Upper lobe of left lung (tissue), 6 donors: ENCODE results near the gene DCAF15. TPM values are rescaled to one million over a fixed set of nuclear protein-coding genes. Genes with fewer than 3 reads are reported as not detected.
"Not testable (repeated sequence)": the region's sequence is repeated elsewhere in the genome, so short reads cannot be mapped to it uniquely, and the experiment has no call there.

Experiments
- ATAC-seq, 2 donors: fragments of 200-7000 bp; cut with Tn5 transposase; one replicate each; pipeline ENCODE4 v1.9.1; 2022; ENCODE audit warnings: mild to moderate bottlenecking in 2 of 2, moderate library complexity in 2 of 2; ENCODE audit not compliant: low FRiP score in 2 of 2
- DNase-seq, 2 donors: peaks; one replicate each; pipeline ENCODE4 v3.0.0-alpha.2; 2019 to 2020
- H3K27ac ChIP-seq, 4 donors: fragments of 200-600 bp; sonication (generic); one replicate each; pipeline ENCODE4 v1.5.1; 2016 to 2019
- H3K27me3 ChIP-seq, 4 donors: fragments of 200-600 bp; sonication (generic); one replicate each; pipeline ENCODE4 v1.5.1; 2017 to 2019
- H3K36me3 ChIP-seq, 4 donors: fragments of 200-600 bp; sonication (generic); one replicate each; pipeline ENCODE4 v1.5.1; 2016 to 2019
- H3K4me1 ChIP-seq, 4 donors: fragments of 200-600 bp; sonication (generic); one replicate each; pipeline ENCODE4 v1.5.1; 2018 to 2019
- H3K4me3 ChIP-seq, 4 donors: fragments of 200-600 bp; sonication (generic); one replicate each; pipeline ENCODE4 v1.5.1; 2017 to 2019; ENCODE audit warnings: mild to moderate bottlenecking in 2 of 4, moderate library complexity in 1 of 4
- H3K9me3 ChIP-seq, 4 donors: fragments of 200-600 bp; sonication (generic); one replicate each; pipeline ENCODE4 v1.5.1; 2018 to 2019
- CTCF ChIP-seq, 6 experiments: fragments of 450-650 bp in 4 of 6; fragments of 200-600 bp in 2 of 6; sonication (generic) in 2 of 6; IDR thresholded peaks; one replicate each; pipeline ENCODE4 v1.5.1; 2016 to 2019; ENCODE audit warnings: antibody characterized with exemption in 6 of 6
- EP300 ChIP-seq, 4 donors: sonication (generic); formaldehyde crosslinking; IDR thresholded peaks; one replicate each; pipeline ENCODE4 v1.5.1; 2017; ENCODE audit warnings: antibody characterized with exemption in 4 of 4, control low read depth in 2 of 4
- POLR2A ChIP-seq, 4 donors: fragments of 450-650 bp; IDR thresholded peaks; one replicate each; pipeline ENCODE4 v1.5.1; 2016 to 2017; ENCODE audit warnings: antibody characterized with exemption in 4 of 4, mild to moderate bottlenecking in 2 of 4
- POLR2AphosphoS5 ChIP-seq, 2 donors: sonication (generic); formaldehyde crosslinking; IDR thresholded peaks; one replicate each; pipeline ENCODE4 v1.5.1; 2017; ENCODE audit warnings: antibody characterized with exemption in 2 of 2
- WGBS, 2 donors: methylation state at CpG; one replicate each; pipeline ENCODE4 v1.1.5; 2017 to 2018; 5-methylcytosine and 5-hydroxymethylcytosine counted together
- total RNA-seq, 6 donors: library from RNA; depleted of rRNA in 4 of 6; stranded (reverse); fragments of >200 nt in 4 of 6; gene quantifications; one replicate each; pipeline versions ENCODE4 v1.1.0 to v1.2.1, GENCODE V29; 2016 to 2021
- donor health status: DM: no; HTN: no; CAD: no; lungs with moderate emphysema.
- donor health status: DM: no; HTN: yes; CAD: no; lungs with severe emphysema.

Gene DCAF15
- total RNA-seq, 6 donors from 2014 or later: 20.5 to 51.3 (median 39.0) TPM

GRCh38 chr19:13972368-13973155, 20.3 kb downstream of the DCAF15 start:
- DNase-seq (peak in 1 of 2 donors; percentile 78), ATAC-seq (no peak)
- Histone ChIP-seq H3K4me1 (no peaks in the 10 kb centered on the region), H3K27me3 (no peaks in the 10 kb centered on the region), H3K36me3 (peaks cover 21 to 63% (median 40%) of the 10 kb centered on the region in 4 donors), H3K27ac (no peak overlapping the region), H3K4me3 (no peak overlapping the region), H3K9me3 (no peaks in the 10 kb centered on the region)
- TF ChIP-seq EP300 (IDR thresholded peaks at IDR 0.05): no peak
- no peak for TF ChIP-seq CTCF (IDR thresholded peaks at IDR 0.05)
- no peak for TF ChIP-seq POLR2AphosphoS5 (IDR thresholded peaks at IDR 0.05)
- no peak for TF ChIP-seq POLR2A (IDR thresholded peaks at IDR 0.05)
- 96% methylated on average over 23 to 33 of the region's 37 CpGs for WGBS, 2 donors

GRCh38 chr19:13973479-13973878, 21.2 kb downstream of the DCAF15 start:
- not testable (repeated sequence) for DNase-seq, H3K27ac ChIP-seq, H3K4me1 ChIP-seq, ATAC-seq, H3K9me3 ChIP-seq, H3K27me3 ChIP-seq, H3K4me3 ChIP-seq
- WGBS, 2 donors: 97 to 98% methylated on average over 3 of the region's 3 CpGs
- peaks cover 15 to 54% (median 32%) of the 10 kb centered on the region in 4 donors for H3K36me3 ChIP-seq

GRCh38 chr19:13974073-13974472, 21.8 kb downstream of the DCAF15 start:
- H3K4me3 ChIP-seq: no peak overlapping the region
- WGBS, 2 donors: 73 to 74% methylated on average over 12 of the region's 12 CpGs
- DNase-seq (no peak), ATAC-seq (no peak)
- H3K4me1 ChIP-seq: peaks cover 5 to 12% (median 9%) of the 10 kb centered on the region in 4 donors
- no peaks in the 10 kb centered on the region for H3K9me3 ChIP-seq
- peaks cover 10 to 48% (median 26%) of the 10 kb centered on the region in 4 donors for H3K36me3 ChIP-seq
- TF ChIP-seq EP300 (IDR thresholded peaks at IDR 0.05) (no peak), POLR2AphosphoS5 (IDR thresholded peaks at IDR 0.05) (no peak), POLR2A (IDR thresholded peaks at IDR 0.05) (no peak), CTCF (IDR thresholded peaks at IDR 0.05) (no peak)
- no peak overlapping the region for H3K27ac ChIP-seq
- no peaks in the 10 kb centered on the region for H3K27me3 ChIP-seq

- Histone ChIP-seq H3K4me3 (no peak overlapping the region), H3K4me1 (peaks cover 12 to 23% (median 17%) of the 10 kb centered on the region in 4 donors), H3K36me3 (peaks cover 3 to 34% (median 18%) of the 10 kb centered on the region in 4 donors), H3K9me3 (no peaks in the 10 kb centered on the region), H3K27ac (no peak overlapping the region), H3K27me3 (no peaks in the 10 kb centered on the region)
- TF ChIP-seq EP300 (IDR thresholded peaks at IDR 0.05) (no peak), POLR2AphosphoS5 (IDR thresholded peaks at IDR 0.05) (no peak), POLR2A (IDR thresholded peaks at IDR 0.05) (no peak), CTCF (IDR thresholded peaks at IDR 0.05) (no peak)
- WGBS, 2 donors: 94% methylated on average over 11 of the region's 11 CpGs
- ATAC-seq (no peak), DNase-seq (no peak)
Measured at GRCh38 chr19:13975870-13976269, 23.6 kb downstream of the DCAF15 start.

- Histone ChIP-seq H3K9me3 (no peaks in the 10 kb centered on the region), H3K27ac (no peak overlapping the region), H3K27me3 (no peaks in the 10 kb centered on the region), H3K4me3 (no peak overlapping the region), H3K36me3 (peaks cover 3 to 31% (median 18%) of the 10 kb centered on the region in 4 donors), H3K4me1 (peaks cover 12 to 23% (median 17%) of the 10 kb centered on the region in 4 donors)
- ATAC-seq: no peak
- TF ChIP-seq EP300 (IDR thresholded peaks at IDR 0.05) (no peak), POLR2AphosphoS5 (IDR thresholded peaks at IDR 0.05) (no peak), CTCF (IDR thresholded peaks at IDR 0.05) (no peak), POLR2A (IDR thresholded peaks at IDR 0.05) (no peak)
- DNase-seq: peak in 1 of 2 donors; percentile 43
- 93% methylated on average over 12 of the region's 12 CpGs for WGBS, 2 donors
Measured at GRCh38 chr19:13976446-13976845, 24.1 kb downstream of the DCAF15 start.
